ENCODE data around the gene POTEF.
"Not testable (repeated sequence)": the region's sequence is repeated elsewhere in the genome, so short reads cannot be mapped to it uniquely, and the experiment has no call there.

DNA sequence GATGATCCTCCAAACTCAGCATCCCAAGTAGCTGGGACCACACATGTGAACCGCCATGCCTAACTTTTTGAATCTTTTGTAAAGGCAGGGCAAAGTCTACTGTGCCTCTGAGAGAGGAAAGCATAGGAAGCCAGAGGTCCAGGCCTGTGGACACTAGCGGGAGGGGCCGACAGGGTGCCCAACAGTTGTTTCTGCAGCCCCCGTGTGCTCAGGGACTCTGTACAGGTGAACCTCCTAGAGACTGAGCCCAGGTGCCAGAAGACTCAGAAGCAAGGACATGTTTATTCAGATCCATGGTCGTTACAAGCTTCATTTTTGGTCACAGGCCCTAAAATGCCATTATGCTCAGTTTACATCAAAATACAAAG, 22.1 kb upstream of the POTEF start:
- TF ChIP-seq, protein P1, sequence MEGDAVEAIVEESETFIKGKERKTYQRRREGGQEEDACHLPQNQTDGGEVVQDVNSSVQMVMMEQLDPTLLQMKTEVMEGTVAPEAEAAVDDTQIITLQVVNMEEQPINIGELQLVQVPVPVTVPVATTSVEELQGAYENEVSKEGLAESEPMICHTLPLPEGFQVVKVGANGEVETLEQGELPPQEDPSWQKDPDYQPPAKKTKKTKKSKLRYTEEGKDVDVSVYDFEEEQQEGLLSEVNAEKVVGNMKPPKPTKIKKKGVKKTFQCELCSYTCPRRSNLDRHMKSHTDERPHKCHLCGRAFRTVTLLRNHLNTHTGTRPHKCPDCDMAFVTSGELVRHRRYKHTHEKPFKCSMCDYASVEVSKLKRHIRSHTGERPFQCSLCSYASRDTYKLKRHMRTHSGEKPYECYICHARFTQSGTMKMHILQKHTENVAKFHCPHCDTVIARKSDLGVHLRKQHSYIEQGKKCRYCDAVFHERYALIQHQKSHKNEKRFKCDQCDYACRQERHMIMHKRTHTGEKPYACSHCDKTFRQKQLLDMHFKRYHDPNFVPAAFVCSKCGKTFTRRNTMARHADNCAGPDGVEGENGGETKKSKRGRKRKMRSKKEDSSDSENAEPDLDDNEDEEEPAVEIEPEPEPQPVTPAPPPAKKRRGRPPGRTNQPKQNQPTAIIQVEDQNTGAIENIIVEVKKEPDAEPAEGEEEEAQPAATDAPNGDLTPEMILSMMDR (IDR thresholded peaks at IDR 0.05 in 2 of 3, conservative IDR thresholded peaks at IDR 0.05 in 1 of 3; ENCODE audit: borderline replicate concordance in 1 of 3, insufficient read depth in 1 of 3, low read depth in 2 of 3, low read length in 2 of 3) = not testable (repeated sequence)
- not testable (repeated sequence) for TF ChIP-seq EZH2 (IDR thresholded peaks at IDR 0.05); POLR2A (IDR thresholded peaks at IDR 0.05; ENCODE audit: borderline replicate concordance, extremely low read depth, insufficient read depth, insufficient read length); CEBPB (IDR thresholded peaks at IDR 0.05; ENCODE audit: low read depth)
- TF ChIP-seq, protein P2, sequence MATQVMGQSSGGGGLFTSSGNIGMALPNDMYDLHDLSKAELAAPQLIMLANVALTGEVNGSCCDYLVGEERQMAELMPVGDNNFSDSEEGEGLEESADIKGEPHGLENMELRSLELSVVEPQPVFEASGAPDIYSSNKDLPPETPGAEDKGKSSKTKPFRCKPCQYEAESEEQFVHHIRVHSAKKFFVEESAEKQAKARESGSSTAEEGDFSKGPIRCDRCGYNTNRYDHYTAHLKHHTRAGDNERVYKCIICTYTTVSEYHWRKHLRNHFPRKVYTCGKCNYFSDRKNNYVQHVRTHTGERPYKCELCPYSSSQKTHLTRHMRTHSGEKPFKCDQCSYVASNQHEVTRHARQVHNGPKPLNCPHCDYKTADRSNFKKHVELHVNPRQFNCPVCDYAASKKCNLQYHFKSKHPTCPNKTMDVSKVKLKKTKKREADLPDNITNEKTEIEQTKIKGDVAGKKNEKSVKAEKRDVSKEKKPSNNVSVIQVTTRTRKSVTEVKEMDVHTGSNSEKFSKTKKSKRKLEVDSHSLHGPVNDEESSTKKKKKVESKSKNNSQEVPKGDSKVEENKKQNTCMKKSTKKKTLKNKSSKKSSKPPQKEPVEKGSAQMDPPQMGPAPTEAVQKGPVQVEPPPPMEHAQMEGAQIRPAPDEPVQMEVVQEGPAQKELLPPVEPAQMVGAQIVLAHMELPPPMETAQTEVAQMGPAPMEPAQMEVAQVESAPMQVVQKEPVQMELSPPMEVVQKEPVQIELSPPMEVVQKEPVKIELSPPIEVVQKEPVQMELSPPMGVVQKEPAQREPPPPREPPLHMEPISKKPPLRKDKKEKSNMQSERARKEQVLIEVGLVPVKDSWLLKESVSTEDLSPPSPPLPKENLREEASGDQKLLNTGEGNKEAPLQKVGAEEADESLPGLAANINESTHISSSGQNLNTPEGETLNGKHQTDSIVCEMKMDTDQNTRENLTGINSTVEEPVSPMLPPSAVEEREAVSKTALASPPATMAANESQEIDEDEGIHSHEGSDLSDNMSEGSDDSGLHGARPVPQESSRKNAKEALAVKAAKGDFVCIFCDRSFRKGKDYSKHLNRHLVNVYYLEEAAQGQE (IDR thresholded peaks at IDR 0.05; ENCODE audit: low read depth) = not testable (repeated sequence)
